ENCODE data around the gene PIGZ.

The PIGZ gene

DNA sequence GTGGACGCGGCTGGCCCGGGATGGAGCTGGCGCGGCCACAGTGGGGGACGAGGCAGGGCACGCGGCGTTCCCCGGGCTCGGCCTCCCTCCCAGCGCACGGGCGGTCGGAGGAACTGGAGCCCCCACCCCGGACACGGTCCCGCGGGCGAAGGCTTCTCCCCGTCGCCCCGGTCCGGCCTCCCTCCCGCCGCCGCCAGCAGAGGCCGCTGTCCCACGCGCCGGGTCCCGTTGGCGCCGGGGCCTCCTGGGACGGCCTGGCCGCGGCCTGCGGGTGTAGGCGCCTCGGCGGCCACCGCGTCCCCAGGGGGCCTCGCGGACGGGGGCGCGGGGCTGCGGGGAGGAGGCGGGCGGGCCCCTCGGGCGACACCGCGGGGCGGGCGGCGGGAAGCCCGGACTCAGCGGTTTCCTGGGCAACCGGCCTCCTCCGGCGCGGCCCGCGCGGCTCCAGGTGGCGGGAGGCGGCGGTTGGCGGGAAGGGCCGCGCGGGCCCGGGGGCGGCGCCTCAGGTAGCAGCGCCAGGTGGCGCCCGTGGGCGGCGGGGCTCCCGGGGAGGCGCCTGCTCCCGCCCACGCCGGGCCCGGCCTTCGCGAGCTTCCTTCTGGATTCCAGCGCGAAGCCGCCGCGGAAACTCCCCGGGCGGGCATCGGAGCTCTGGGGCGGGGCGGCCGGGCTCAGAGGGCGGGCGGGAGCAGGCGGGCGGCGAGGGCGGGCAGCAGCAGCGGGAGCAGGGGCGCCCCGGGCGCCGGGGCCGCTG lies 34.2 kb upstream of the PIGZ start:
- in situ Hi-C loops (cut with MboI; ENCODE audit: low sequenced_read_pairs) = loop anchor here (25.0 kb wide), 1 partner anchor 184 kb away; no protein-coding TSS in a partner anchor

DNA sequence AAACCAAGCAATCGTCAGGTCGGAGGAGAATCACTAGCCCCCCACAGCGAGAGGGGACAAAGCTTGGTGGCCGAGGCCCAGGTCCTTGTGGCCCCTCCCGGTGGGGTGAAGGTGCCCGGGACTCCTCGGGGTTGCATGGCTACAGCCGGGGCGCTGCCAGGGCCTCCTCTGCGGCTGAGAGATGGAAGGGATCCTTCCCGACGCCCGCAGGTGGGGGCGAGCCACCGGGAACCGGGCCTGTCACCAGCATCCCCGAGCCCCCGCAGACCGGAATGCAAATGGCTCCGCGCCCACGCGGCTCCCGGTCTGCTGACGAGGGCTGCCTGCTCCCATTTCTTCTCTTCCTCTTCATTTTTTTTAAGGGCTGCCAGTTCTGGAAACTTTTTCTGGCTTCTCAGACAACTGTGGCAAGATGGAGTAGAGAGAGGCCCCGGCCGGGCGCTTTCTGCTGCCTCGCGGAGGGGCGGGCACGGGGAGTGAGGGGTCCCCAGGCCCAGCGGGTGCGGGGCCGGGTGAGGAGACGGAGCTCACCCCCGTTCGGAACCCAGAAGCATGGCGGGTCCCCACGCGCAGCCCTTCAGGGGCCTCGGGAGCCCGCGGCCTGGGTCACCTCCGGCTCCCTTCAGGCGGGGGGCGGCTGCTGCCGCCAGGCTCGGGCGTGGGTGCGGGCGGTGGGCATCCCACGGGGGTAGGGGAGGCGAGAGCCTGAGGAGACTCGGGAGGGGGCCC lies 33.5 kb upstream of the PIGZ start:
- in situ Hi-C loops (cut with MboI; ENCODE audit: low sequenced_read_pairs) = loop anchor here (25.0 kb wide), 1 partner anchor 185 kb away; no protein-coding TSS in a partner anchor

DNA sequence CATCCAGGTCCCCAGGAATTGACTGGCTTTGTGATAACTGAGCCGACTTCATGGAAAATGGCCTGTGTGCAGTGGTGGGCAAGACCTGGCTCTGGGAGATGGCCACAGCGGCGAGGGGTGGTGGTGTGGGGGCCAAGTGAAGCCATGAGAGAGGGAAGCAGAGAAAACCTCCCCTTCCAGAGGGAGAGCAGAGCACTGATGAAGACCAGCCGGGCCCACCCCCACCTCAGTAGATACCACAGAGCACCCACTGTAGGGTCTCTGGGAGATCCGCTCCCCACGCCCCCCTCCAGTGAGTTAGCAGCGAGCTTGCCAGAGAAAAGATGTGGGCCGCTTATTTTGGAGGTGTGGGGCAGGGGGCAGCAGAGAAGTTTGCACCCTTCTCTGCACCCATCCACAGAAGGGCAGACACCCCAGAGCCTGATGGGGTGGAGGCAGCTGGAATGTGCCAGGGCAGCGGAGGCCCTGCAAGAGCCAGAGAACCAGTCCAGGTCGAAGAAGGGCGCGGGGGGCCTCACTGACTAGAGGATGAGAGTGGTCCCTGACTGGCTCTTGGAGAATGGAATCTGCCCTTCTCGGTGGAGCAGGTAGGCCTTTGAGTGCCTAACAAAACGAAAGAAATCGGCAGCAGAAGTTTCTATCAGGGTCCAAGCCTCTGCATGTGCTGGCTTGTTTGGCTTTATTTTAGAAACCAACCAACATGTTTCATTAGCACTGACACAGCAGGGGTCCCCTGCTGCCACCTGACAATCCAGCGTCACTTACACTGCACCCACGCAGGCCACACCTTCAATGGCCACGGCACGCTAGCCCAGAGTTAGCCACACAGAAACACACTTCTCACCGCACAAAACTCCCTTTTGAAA lies 32.7 kb upstream of the PIGZ start:
- in situ Hi-C loops (cut with MboI; ENCODE audit: low sequenced_read_pairs) = loop anchor here (25.0 kb wide), 1 partner anchor 186 kb away; no protein-coding TSS in a partner anchor

DNA sequence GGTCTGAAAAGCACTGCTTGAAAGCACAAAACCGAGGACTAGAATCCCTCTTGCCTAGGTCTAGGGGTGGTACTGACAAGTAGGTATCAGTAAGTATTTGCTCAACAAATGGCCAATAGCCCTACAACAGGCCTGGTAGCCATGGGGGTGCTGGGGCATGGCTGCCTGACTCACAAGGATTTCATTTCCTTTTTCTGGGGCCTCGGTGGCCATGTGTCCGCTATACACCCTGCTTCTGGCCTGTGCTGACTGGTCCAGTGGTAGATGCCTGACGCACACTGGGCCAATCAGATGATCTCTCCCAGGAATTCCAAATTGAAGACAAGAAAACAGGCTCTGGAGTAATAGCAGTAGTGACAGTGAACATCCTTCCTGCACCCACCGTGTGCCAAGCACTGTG lies 31.6 kb upstream of the PIGZ start:
- in situ Hi-C loops (cut with MboI; ENCODE audit: low sequenced_read_pairs) = loop anchor here (25.0 kb wide), 1 partner anchor 187 kb away; no protein-coding TSS in a partner anchor

DNA sequence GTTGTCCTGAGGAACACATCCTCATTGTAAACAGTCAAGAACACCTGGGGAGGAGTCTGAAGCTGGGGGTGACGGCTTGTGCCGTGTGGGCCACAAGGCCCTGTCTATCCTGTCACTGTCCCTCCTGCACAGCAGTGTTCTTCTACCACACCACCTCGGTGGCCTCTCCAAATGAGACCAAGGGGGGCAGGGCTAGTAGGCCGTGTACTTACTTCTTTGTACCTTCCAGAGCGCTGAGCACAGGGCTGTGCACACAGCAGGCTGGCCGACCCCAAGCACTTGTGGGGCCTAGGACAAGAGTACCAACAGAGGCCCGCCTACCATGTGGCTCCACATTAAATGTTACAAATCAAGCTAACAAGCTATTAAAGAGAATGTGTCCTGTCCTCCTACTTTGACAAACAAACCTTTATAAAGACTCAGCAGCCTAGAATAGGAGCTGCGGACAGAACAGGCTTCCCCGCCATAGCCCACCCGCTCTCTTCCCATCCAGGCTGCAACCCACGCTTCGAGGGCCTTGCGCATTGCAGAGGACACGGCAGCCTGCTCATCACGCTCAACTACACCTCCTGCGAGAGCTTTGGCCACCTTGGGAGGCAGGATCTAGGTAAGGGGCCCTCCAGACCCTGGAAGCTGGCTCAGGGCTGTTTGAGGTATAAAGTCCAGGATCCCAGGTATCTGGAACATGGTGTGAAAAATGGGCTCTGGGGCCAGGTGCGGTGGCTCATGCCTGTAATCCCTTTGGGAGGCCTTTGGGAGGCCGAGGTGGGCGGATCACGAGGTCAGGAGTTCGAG lies 30.5 kb upstream of the PIGZ start:
- in situ Hi-C loops (cut with MboI; ENCODE audit: low sequenced_read_pairs) = no loop called here

DNA sequence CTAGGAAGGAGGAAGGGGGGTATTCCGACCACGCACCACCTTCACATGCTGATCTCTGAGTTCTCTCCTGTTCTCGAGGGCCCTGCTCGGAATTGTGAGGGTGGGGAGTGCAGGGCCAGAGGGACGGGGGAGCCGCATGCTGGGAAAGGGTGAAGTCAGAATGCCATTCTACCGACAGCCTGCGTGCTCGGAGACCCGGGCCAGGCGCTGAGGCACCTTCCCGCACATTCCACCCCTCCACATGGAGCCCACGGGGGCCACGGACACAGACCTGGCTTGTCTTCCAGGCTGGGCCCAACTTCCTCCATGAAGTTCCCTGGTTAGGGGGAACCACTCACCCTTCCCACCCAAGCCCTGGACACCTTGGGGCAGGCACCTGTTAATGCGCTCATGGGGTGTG lies 28.7 kb upstream of the PIGZ start:
- in situ Hi-C loops (cut with MboI; ENCODE audit: low sequenced_read_pairs) = no loop called here

DNA sequence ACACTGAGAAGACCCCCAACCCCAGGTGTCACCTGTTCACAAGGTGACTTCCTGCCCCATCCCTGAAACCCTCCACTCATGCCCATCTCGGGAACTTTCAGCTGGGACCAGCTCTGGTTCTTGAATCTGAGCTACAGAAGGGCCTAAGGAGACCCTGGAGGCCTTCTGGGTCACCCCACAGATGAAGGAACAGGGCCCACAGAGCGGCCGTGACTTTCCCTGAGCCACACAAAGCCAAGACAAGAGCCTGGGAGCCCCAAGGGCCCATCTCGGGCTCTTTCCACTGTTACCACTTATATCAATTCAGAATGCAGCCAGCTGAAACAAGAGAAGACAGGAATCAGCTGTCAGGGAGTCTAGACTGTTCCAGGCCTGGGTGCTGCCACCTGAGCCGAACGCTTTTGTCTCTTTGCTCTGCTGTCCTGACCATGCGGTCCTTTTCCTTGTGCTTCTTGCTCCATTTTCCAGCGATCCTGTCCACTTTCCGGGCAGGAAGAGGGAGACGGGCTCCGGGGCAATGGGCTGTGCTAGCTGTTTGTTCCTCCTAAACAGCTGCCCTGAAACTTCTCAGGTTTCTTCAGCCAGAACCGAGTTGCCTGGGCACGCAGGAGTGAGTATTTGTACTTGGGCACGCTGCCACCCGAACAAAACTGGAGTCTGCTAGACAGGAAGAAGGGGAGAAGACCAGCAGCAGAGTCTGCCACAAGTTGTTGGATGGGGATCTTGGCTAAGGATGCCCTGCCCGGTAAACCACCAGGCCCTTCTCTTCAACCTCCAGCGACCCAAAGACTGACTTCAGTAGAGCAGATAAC lies 28.0 kb upstream of the PIGZ start:
- in situ Hi-C loops (cut with MboI; ENCODE audit: low sequenced_read_pairs) = no loop called here

DNA sequence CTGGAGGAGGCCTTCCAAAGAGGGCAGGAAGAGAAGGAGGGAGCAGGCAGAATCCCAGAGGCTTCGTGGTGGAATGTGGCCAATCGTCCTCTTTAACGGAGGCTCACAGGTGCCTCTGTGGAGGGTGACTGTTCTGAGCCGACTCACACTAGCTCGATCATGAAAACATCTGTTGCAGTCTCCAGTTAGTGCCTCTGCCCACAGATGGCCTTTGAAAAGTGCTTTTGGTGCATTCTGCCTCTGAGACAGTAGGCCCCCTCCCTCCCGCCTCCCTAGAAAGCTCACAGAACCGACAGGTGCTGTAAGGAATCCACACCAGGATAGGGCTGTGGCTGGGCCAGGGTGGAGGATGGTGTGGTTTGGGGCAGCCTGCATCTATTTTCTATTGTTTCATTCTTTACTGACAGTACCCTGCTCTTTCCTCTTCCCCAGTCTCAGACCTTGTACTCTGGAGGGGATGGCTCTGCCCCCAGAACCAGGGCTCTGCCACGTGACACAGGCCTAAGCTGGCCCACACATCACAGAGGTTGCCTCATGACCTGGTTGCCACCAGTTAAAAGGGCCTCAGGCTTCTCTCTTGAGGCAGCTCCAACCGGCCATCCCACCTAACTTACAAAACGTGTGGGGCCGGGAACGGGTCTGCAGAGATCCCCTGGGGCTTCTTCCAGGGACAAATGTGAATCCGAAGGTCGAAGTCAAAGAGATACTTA lies 27.2 kb upstream of the PIGZ start:
- in situ Hi-C loops (cut with MboI; ENCODE audit: low sequenced_read_pairs) = no loop called here

DNA sequence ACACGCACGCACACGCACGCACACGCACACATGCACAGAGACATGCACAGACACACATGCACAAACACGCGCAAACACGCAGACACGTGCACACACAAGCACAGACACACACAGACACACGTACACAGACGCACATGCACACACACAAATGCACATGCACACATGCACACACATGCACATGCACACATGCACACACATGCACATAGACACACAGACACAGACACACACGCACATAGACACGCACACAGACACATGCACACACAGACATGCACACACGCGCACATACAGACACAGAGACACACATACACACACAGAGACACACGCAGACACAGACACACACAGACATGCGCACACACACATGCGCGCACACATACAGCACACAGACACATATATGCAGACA lies 26.4 kb upstream of the PIGZ start:
- in situ Hi-C loops (cut with MboI; ENCODE audit: low sequenced_read_pairs) = no loop called here

DNA sequence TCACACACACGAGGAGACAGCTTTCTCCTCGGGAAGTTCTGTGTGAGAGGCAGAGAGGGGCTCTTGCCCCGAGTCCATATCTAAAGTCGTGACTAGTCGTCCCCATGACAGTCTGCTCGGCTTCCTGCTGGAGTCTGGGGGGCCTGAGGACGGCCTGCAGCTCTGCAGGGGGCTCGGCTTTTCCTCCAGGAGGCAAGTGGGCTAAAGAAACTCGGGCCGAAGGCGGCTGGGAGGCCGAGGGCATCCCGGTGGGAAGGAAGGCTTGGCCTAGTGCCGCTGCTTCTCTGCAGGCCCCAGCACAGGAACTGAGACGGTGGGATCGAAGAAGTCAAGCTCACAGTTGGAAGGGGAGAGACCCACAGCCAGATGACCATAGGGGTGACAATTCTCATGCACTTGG lies 25.4 kb upstream of the PIGZ start:
- in situ Hi-C loops (cut with MboI; ENCODE audit: low sequenced_read_pairs) = no loop called here

DNA sequence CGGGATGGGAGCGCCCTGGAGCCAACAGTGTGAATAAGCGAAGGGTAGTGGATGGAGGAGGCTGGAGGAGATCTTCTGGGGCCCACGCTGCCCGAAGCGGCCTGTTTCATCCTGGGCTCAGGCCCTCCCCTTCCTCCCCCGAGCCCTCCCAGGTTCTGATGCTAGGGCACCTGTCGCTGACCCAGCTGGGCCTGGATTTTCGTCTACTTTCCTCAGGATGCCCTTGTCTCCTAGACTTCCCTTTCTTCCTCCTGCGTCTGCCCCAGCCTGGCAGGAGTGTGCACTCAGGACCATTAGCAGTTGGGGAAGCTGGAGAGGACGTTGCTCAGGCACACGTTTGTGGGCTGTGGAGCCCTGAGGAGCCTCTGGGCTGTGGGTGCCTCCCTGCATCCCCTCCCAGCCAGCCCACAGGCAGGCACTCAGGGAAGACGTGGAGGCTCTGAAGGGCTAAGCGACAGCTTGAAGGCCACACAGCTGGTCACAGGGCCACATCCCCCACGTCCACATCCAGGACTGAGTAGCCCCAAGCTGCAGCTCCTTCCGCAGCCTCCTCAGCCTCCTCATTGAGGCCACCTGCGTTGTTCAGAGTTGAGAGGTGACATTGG lies 23.9 kb upstream of the PIGZ start:
- in situ Hi-C loops (cut with MboI; ENCODE audit: low sequenced_read_pairs) = no loop called here

DNA sequence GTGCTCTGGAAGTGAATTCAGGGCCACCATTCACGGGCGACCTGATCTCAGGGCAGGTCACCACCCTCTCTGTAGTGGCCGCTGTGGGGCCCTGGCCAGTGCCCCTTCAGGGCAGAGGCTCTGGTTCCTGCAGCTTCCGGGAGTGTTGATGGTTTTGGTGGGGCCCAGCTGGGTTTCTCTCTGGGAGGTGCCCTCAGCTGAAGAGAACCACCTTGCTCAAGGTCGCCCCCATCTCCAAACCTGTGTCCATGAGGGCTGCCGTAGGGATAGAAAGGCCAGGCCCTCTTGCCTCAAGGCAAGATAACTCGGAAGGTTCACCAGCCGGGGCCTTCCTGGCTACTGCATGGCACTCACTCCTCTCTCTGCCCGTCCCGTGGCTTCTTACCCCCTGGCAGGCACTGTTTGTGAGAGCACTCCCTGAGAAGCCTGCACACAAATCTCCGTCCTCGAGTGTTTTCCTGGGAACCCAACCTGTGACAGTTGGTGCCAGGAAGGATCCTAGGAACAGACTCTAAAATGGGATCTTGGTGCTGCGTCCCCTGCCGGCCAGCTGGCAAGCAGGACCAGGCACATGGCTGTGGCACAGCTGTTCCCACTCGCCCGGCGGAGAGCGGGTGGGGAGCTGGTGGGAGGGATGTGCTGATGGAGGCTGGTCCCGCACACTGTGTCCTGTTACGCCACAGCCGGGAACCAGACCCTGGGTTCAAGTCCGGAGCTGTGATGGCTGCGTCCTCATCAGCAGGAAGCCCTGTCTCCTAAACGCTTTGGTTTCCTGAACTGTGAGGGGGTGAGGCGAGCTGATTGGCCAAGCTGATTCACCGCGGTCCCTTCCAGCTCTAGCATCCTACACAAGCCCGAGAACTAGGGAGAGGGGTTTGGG lies 23.2 kb upstream of the PIGZ start:
- in situ Hi-C loops (cut with MboI; ENCODE audit: low sequenced_read_pairs) = no loop called here

DNA sequence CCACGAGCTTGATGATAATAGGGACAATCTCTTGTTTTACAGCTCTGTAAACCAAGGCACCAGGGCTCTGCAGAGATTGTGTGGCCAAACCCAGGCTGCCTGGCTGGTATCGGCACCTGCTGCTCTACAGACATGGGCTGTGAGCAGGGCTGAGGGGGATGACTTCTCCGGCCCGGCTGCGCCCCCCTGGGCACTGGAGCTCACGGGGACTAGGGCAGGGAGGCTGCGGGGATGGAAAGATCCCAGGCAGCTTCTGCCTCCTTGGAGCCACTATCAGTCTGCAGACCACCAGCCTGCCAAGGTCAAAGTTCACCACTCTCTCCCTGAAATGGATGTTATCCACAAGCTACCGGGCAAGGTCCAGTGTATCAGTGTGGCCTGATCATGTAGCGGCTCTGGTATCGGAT lies 22.0 kb upstream of the PIGZ start:
- in situ Hi-C loops (cut with MboI; ENCODE audit: low sequenced_read_pairs) = no loop called here

DNA sequence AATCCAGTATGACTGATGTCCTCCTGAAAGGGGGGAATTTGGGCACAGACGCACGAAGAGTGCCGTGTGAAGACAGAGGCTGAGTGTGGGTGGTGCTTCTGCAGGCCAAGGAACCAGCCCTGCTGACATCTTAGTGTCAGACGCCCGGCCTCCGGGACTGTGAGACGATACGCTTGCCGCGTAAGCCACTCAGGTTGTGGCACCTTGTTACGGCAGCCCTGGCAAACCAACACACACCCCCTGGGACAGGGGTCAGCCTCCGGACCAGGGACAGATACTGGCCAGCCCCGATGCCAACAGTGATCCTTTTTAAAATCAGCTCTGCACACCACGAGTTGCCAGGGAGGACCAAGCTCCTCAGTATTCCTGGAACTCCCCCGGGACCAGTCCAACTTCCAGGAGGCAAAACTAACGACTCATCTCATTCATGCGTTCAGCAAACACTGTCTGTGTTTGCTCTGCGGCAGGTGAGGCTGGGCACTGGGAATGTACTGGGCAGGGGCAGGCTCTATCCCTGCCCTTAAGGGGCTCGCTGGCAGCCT lies 21.2 kb upstream of the PIGZ start:
- in situ Hi-C loops (cut with MboI; ENCODE audit: low sequenced_read_pairs) = no loop called here

DNA sequence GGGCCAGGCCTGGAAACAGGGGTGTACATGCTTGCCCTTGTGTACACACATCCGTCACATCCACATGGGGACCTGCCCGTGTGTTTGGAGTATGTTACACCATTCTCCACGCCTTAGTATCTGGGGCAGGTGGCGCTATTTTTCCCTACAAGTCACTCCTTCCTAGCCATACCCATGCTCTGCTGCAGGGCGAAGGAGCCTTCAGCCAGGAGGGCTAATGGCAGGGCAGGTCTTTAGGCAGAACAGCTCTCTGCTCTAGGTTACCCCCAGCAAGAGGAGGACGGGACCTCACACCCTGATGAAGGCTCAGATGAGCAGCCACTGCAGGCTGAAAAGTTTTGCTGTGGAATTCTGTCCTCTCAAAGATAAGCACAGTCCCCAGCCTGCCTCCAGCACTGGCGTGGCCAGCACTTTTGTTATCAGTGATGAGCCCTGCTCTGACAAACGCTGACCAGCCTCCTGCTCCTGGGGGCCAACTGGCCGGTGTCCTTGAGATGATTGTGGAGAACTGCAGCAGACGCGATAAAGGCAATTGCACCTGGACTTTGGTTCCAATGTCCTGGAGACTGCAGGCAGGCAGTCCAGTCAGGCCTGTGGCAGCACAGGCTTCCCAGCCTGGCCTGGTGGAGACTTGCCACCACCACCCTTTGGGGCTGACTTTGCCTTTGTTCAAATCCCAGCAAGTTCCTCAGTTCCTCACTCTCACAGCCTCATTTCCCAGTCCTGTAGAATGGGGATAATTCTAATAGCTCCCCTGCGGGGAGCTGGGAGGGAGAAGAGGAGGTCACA lies 19.8 kb upstream of the PIGZ start:
- in situ Hi-C loops (cut with MboI; ENCODE audit: low sequenced_read_pairs) = no loop called here

DNA sequence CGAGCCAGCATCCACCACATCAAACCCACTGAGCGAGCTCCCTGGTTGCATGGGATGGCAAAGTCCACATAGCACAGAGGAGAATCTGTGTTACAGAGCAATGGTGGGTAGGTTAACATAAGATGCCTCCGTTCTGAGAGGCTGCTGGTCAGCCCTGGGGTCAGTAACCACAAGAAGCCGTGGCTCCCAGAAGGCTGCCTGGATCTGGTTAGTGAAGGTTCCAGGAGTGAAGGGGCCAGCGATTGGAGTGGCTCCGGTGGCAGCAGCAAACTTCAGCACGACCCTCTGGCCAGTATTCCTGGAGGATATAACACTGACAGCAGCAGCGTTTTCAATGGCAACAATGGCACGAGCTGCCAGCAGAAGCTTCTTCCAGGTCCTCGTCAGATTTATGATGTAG lies 18.4 kb upstream of the PIGZ start:
- in situ Hi-C loops (cut with MboI; ENCODE audit: low sequenced_read_pairs) = no loop called here
